Smooth muscle cell (in vitro differentiated cells): Measurements from ENCODE around the gene POLN. TPM values are rescaled to one million over a fixed set of nuclear protein-coding genes. Genes with fewer than 3 reads are reported as not detected.
A peak's percentile ranks its signal among the peaks of the same experiment; 100 is the strongest.

ENCODE experiments used
- DNase-seq: peaks from one replicate; lab custom pipeline; 2025; ENCODE audit not compliant: unreplicated experiment; lab: John Stamatoyannopoulos, UW
- H2AFZ ChIP-seq: fragments of 200-600 bp; sonication (generic); 2 replicates; pipeline ENCODE4 v1.6.0; 2016; ENCODE audit warnings: antibody characterized with exemption, low read depth, mild to moderate bottlenecking
- H3F3A ChIP-seq: fragments of 200-600 bp; sonication (generic); 2 replicates; pipeline ENCODE4 v1.6.0; 2017; ENCODE audit warnings: antibody characterized with exemption, low read depth
- H3K27ac ChIP-seq: fragments of 200-600 bp; sonication (generic); 2 replicates; pipeline ENCODE4 v1.5.1; 2016; ENCODE audit warnings: low read depth, mild to moderate bottlenecking
- H3K27me3 ChIP-seq: fragments of 200-600 bp; sonication (generic); 2 replicates; pipeline ENCODE4 v1.6.1; 2016; ENCODE audit warnings: low read depth, mild to moderate bottlenecking
- H3K36me3 ChIP-seq: fragments of 200-600 bp; sonication (generic); 2 replicates; pipeline ENCODE4 v1.5.1; 2016; ENCODE audit warnings: low read depth
- H3K4me1 ChIP-seq: fragments of 200-600 bp; sonication (generic); 2 replicates; pipeline ENCODE4 v1.5.1; 2016; ENCODE audit warnings: low read depth
- H3K4me2 ChIP-seq: fragments of 200-600 bp; sonication (generic); 2 replicates; pipeline ENCODE4 v1.6.0; 2016; ENCODE audit warnings: mild to moderate bottlenecking
- H3K4me3 ChIP-seq: fragments of 200-600 bp; sonication (generic); 2 replicates; pipeline ENCODE4 v1.5.1; 2016; ENCODE audit warnings: mild to moderate bottlenecking
- H3K79me2 ChIP-seq: fragments of 200-600 bp; sonication (generic); 2 replicates; pipeline ENCODE4 v1.6.0; 2016; ENCODE audit warnings: low read depth, mild to moderate bottlenecking
- H3K9ac ChIP-seq: fragments of 200-600 bp; sonication (generic); 2 replicates; pipeline ENCODE4 v1.6.0; 2016; ENCODE audit warnings: low read depth
- H3K9me3 ChIP-seq: fragments of 200-600 bp; sonication (generic); replicated peaks from 2 replicates; pipeline ENCODE4 v1.5.1; 2016; ENCODE audit warnings: low read depth
- H4K20me1 ChIP-seq: fragments of 200-600 bp; sonication (generic); 2 replicates; pipeline ENCODE4 v1.6.0; 2016; ENCODE audit warnings: low read depth
- CTCF ChIP-seq: fragments of 200-600 bp; sonication (generic); IDR thresholded peaks from 2 replicates; pipeline ENCODE4 v1.5.1; 2017; ENCODE audit warnings: borderline replicate concordance, mild to moderate bottlenecking, antibody characterized with exemption; ENCODE audit not compliant: insufficient read depth, poor library complexity, severe bottlenecking
- WGBS: methylation state at CpG from one replicate; pipeline ENCODE4 v1.1.7; 2016; ENCODE audit warnings: low lambda C conversion rate; 5-methylcytosine and 5-hydroxymethylcytosine counted together
- polyA plus RNA-seq: library from polyadenylated mRNA; unstranded; fragments of >200 nt; fragmentation: Nextera tagmentation; extraction: Ambion mirVana; gene quantifications from 2 replicates; pipeline ENCODE4 v1.2.1, GENCODE V29; 2016
- total RNA-seq: library from RNA; depleted of rRNA; stranded (reverse); fragments of >200 nt; gene quantifications from 2 replicates; pipeline ENCODE4 v1.2.3, GENCODE V29; 2014

POLN gene
- total and polyA plus RNA-seq, 2 experiments from 2014 or later = 0.35 to 3.0 TPM

- DNase-seq = no peak
- H3K4me3 ChIP-seq = no peak overlapping the region
- WGBS = 11% methylated on average over 55 of the region's 102 CpGs
- no peak overlapping the region for H2AFZ ChIP-seq
- no peaks in the 10 kb centered on the region for H3K79me2 ChIP-seq
- H3K36me3 ChIP-seq = no peaks in the 10 kb centered on the region
- no peak overlapping the region for H3K27ac ChIP-seq
- no peaks in the 10 kb centered on the region for H3K9me3 ChIP-seq
- H3F3A ChIP-seq = no peaks in the 10 kb centered on the region
- no peak overlapping the region for H3K9ac ChIP-seq
- TF ChIP-seq CTCF = no peak
- peak overlapping the region; percentile 53 for H3K4me2 ChIP-seq
- H3K27me3 ChIP-seq = peaks cover 60% of the 10 kb centered on the region
- peaks cover 6% of the 10 kb centered on the region for H3K4me1 ChIP-seq
- H4K20me1 ChIP-seq = no peaks in the 10 kb centered on the region
Measured at GRCh38 chr4:2059726-2060602, 182.0 kb downstream of the POLN start.

GRCh38 chr4:2059046-2059725 lies 182.7 kb downstream of the POLN start, which contains the start of gene NAT8L:
TSS of gene NAT8L (plus strand) at chr4:2059327. CDS start at chr4:2059512, 185 bp downstream.
- Histone ChIP-seq H3F3A (no peaks in the 10 kb centered on the region), H3K27me3 (peaks cover 60% of the 10 kb centered on the region), H3K79me2 (no peaks in the 10 kb centered on the region), H3K9ac (no peak within 1 kb of the TSS), H3K9me3 (no peaks in the 10 kb centered on the region), H2AFZ (no peak within 1 kb of the TSS), H4K20me1 (no peaks in the 10 kb centered on the region), H3K4me1 (peaks cover 6% of the 10 kb centered on the region), H3K36me3 (no peaks in the 10 kb centered on the region), H3K27ac (no peak within 1 kb of the TSS), H3K4me3 (peak within 1 kb of the TSS; percentile 45), H3K4me2 (peak within 1 kb of the TSS; percentile 82)
- 2% methylated on average over 42 of the region's 119 CpGs for WGBS
- no peak for TF ChIP-seq CTCF
- no peak for DNase-seq

GRCh38 chr4:2058264-2059045 lies 183.5 kb downstream of the POLN start:
- Histone ChIP-seq H3K4me2 (peak overlapping the region; percentile 82), H3K4me3 (peak overlapping the region; percentile 45), H3K27ac (no peak overlapping the region), H3F3A (no peaks in the 10 kb centered on the region), H3K36me3 (no peaks in the 10 kb centered on the region), H3K4me1 (peaks cover 6% of the 10 kb centered on the region), H3K9ac (no peak overlapping the region), H3K27me3 (peaks cover 60% of the 10 kb centered on the region), H3K9me3 (no peaks in the 10 kb centered on the region), H3K79me2 (no peaks in the 10 kb centered on the region), H2AFZ (no peak overlapping the region), H4K20me1 (no peaks in the 10 kb centered on the region)
- TF ChIP-seq CTCF = no peak
- WGBS = 3% methylated on average over 28 of the region's 93 CpGs
- DNase-seq = no peak
